Prostate gland (tissue), 2 donors: ENCODE data around the gene WWTR1.

Experiments
- POLR2A ChIP-seq: fragments of 450-650 bp; IDR thresholded peaks from one replicate; pipeline ENCODE4 v1.6.1; 2016; ENCODE audit warnings: antibody characterized with exemption, mild to moderate bottlenecking
- POLR2AphosphoS5 ChIP-seq: sonication (generic); formaldehyde crosslinking; IDR thresholded peaks from one replicate; pipeline ENCODE4 v1.6.1; 2017; ENCODE audit warnings: antibody characterized with exemption
- TF ChIP-seq, protein P1 (sequence below), 4 experiments: fragments of 200-600 bp in 2 of 4; fragments of 450-650 bp in 2 of 4; sonication (generic) in 2 of 4; IDR thresholded peaks; 1 replicate in 3 of 4; 2 replicates in 1 of 4; pipeline ENCODE4 v1.5.1; 2016 to 2019; ENCODE audit warnings: antibody characterized with exemption in 4 of 4, mild to moderate bottlenecking in 2 of 4, moderate library complexity in 2 of 4

DNA sequence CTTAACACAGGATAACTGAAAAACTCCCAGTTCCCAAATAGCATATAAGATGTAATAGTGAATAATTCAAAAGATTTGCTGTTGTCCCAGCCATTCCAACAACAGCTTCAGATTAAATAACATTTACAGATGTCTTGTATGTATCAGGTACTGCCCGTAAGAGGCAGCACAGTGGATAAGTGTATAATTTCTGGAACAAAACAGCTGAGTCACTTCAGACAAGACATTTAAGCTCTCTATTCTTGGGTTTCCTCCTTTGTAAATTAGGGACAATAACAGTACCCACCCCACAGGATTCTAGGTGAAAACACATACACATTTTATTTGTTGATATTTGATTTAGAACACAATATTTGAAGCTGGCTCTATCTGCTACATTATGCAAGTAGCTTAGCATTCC lies 2.6 kb upstream of the WWTR1 start:
- TF ChIP-seq, protein P1, sequence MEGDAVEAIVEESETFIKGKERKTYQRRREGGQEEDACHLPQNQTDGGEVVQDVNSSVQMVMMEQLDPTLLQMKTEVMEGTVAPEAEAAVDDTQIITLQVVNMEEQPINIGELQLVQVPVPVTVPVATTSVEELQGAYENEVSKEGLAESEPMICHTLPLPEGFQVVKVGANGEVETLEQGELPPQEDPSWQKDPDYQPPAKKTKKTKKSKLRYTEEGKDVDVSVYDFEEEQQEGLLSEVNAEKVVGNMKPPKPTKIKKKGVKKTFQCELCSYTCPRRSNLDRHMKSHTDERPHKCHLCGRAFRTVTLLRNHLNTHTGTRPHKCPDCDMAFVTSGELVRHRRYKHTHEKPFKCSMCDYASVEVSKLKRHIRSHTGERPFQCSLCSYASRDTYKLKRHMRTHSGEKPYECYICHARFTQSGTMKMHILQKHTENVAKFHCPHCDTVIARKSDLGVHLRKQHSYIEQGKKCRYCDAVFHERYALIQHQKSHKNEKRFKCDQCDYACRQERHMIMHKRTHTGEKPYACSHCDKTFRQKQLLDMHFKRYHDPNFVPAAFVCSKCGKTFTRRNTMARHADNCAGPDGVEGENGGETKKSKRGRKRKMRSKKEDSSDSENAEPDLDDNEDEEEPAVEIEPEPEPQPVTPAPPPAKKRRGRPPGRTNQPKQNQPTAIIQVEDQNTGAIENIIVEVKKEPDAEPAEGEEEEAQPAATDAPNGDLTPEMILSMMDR (IDR thresholded peaks at IDR 0.05) = no peak
- TF ChIP-seq POLR2A (no peak), POLR2AphosphoS5 (no peak)
